Endothelial cell of umbilical vein (primary cell): ENCODE data around the gene TIMM10B. TPM values are rescaled to one million over a fixed set of nuclear protein-coding genes. Genes with fewer than 3 reads are reported as not detected.

Experiments
- BruUV-seq: library from RNA; stranded (reverse); fragments of 400-500 nt; replicated peaks from 2 replicates; lab custom pipeline; 2021; lab: Mats Ljungman, UMichigan
- CTCF ChIA-PET: fragments of 300-600, 350-600 bp; sonication (Branson Sonifier 250); formaldehyde crosslinking; loops from one replicate; lab custom pipeline; 2021; ENCODE audit warnings: antibody characterized with exemption, inconsistent platforms; lab: Charles Lee
- POLR2A ChIA-PET: fragments of 300-600, 350-600 bp; sonication (Branson Sonifier 250); formaldehyde crosslinking; loops from one replicate; lab custom pipeline; 2021; ENCODE audit warnings: antibody characterized with exemption, inconsistent platforms; lab: Charles Lee
- DNase-seq: peaks from one replicate; pipeline ENCODE4 v3.0.0-alpha.2; 2011; ENCODE audit warnings: low read depth, low spot score
- FAIRE-seq: peaks from 2 replicates; lab custom pipeline; 2011; peaks lifted over from hg19 to GRCh38; lab: Jason Lieb, UNC
- H2AFZ ChIP-seq: 2 replicates; pipeline ENCODE4 v1.6.0; 2012; ENCODE audit warnings: low read depth, low read length, control low read depth, inconsistent platforms
- H3K27ac ChIP-seq: 2 replicates; pipeline ENCODE4 v1.5.1; 2011; ENCODE audit warnings: low read depth, mild to moderate bottlenecking, control low read depth, low read length, moderate library complexity; ENCODE audit not compliant: insufficient read depth
- H3K27me3 ChIP-seq, 2 experiments: 2 replicates each; pipeline versions ENCODE4 v1.6.0 to v1.6.1; 2011; ENCODE audit warnings: low read length in 2 of 2, mixed read lengths in 1 of 2; ENCODE audit not compliant: control insufficient read depth in 2 of 2, insufficient read depth in 2 of 2
- H3K36me3 ChIP-seq, 2 experiments: 2 replicates in 1 of 2; 3 replicates in 1 of 2; pipeline ENCODE4 v1.5.1; 2011; ENCODE audit warnings: low read length in 2 of 2, mild to moderate bottlenecking in 1 of 2, moderate library complexity in 1 of 2; ENCODE audit not compliant: control insufficient read depth in 2 of 2, insufficient read depth in 2 of 2; ENCODE audit errors: extremely low read depth in 1 of 2
- H3K4me1 ChIP-seq: 3 replicates; pipeline ENCODE4 v1.5.1; 2011; ENCODE audit warnings: mild to moderate bottlenecking, low read length; ENCODE audit not compliant: control insufficient read depth, insufficient read depth; ENCODE audit errors: extremely low read depth
- H3K4me2 ChIP-seq: 2 replicates; pipeline ENCODE4 v1.6.1; 2011; ENCODE audit warnings: low read length, control low read depth, mixed read lengths; ENCODE audit not compliant: insufficient read depth
- H3K4me3 ChIP-seq, 3 experiments: fragments of 200-600 bp in 1 of 3; sonication (generic), shearing (Covaris generic) in 1 of 3; replicated peaks in 1 of 3; 2 replicates each; pipeline ENCODE4 v1.5.1; 2011 to 2016; ENCODE audit warnings: control low read depth in 3 of 3, low read length in 3 of 3, mild to moderate bottlenecking in 2 of 3, inconsistent platforms in 1 of 3, low read depth in 1 of 3, moderate library complexity in 1 of 3; ENCODE audit not compliant: insufficient read depth in 1 of 3
- H3K79me2 ChIP-seq: 2 replicates; pipeline ENCODE4 v1.6.0; 2012; ENCODE audit warnings: low read length, inconsistent platforms; ENCODE audit not compliant: control insufficient read depth, insufficient read depth
- H3K9ac ChIP-seq: replicated peaks from 2 replicates; pipeline ENCODE3; 2011; ENCODE audit warnings: low read length, control low read depth; ENCODE audit not compliant: insufficient read depth; ENCODE audit errors: extremely low read depth
- H3K9me1 ChIP-seq: replicated peaks from 3 replicates; pipeline ENCODE4 v1.6.0; 2011; ENCODE audit warnings: mild to moderate bottlenecking, low read length; ENCODE audit not compliant: control insufficient read depth, insufficient read depth; ENCODE audit errors: extremely low read depth
- H3K9me3 ChIP-seq: replicated peaks from 2 replicates; pipeline ENCODE4 v1.5.1; 2012; ENCODE audit warnings: low read length, inconsistent platforms; ENCODE audit not compliant: control insufficient read depth, insufficient read depth
- H4K20me1 ChIP-seq: replicated peaks from 2 replicates; pipeline ENCODE3; 2011; ENCODE audit warnings: mild to moderate bottlenecking, low read length; ENCODE audit not compliant: control insufficient read depth, insufficient read depth; ENCODE audit errors: extremely low read depth
- CTCF ChIP-seq, 2 donors: IDR thresholded peaks; 1 replicate in 1 of 2; 2 replicates in 1 of 2; pipeline ENCODE4 v1.5.1; 2011; ENCODE audit warnings: low read length in 2 of 2, mild to moderate bottlenecking in 2 of 2, moderate library complexity in 2 of 2, control low read depth in 1 of 2, inconsistent platforms in 1 of 2, low read depth in 1 of 2; ENCODE audit not compliant: insufficient read depth in 1 of 2; ENCODE audit errors: extremely low read depth in 1 of 2
- EZH2 ChIP-seq: IDR thresholded peaks from 2 replicates; pipeline ENCODE4 v1.6.1; 2012; ENCODE audit warnings: borderline replicate concordance, low read depth, mild to moderate bottlenecking, moderate library complexity, low read length, inconsistent platforms; ENCODE audit not compliant: severe bottlenecking
- FOS ChIP-seq: IDR thresholded peaks from 2 replicates; pipeline ENCODE4 v1.6.1; 2011; ENCODE audit warnings: mild to moderate bottlenecking, low read length, moderate library complexity, borderline replicate concordance; ENCODE audit not compliant: insufficient read depth
- GATA2 ChIP-seq: IDR thresholded peaks from 2 replicates; pipeline ENCODE4 v1.7.0; 2011; ENCODE audit warnings: low read depth, mild to moderate bottlenecking, moderate library complexity, mixed read lengths, low read length; ENCODE audit not compliant: insufficient read length, insufficient read depth
- JUN ChIP-seq: IDR thresholded peaks from 2 replicates; pipeline ENCODE4 v1.6.1; 2011; ENCODE audit warnings: borderline replicate concordance, low read depth; ENCODE audit not compliant: insufficient read length, insufficient read depth
- MAX ChIP-seq: IDR thresholded peaks from 2 replicates; pipeline ENCODE4 v1.6.1; 2011; ENCODE audit not compliant: insufficient read depth, insufficient read length
- POLR2A ChIP-seq: IDR thresholded peaks from 2 replicates; pipeline ENCODE4 v1.6.1; 2012; ENCODE audit warnings: low read depth, mild to moderate bottlenecking, control low read depth, low read length
- POLR2AphosphoS5 ChIP-seq: IDR thresholded peaks from 2 replicates; pipeline ENCODE4 v1.6.1; 2012; ENCODE audit warnings: low read depth, mild to moderate bottlenecking, control low read depth, low read length, moderate library complexity; ENCODE audit not compliant: insufficient read depth
- dilution Hi-C: fragments of 300-500 bp; cut with MboI; formaldehyde crosslinking; loops from one replicate; pipeline ENCODE4 v1.15.0; 2019; ENCODE audit warnings: low sequenced_read_pairs; ENCODE audit not compliant: extremely low pct_ligation_motif_present
- intact Hi-C: fragments of 100-400 bp; cut with micrococcal nuclease; formaldehyde crosslinking; loops from one replicate; pipeline ENCODE4 v1.10.0; 2022
- polyA plus RNA-seq, 4 experiments: library from polyadenylated mRNA; depleted of rRNA in 3 of 4; stranded (reverse) in 3 of 4; unstranded in 1 of 4; fragments of >200 nt; gene quantifications; 2 replicates each; pipeline versions ENCODE4 v1.2.1 to v1.2.3, GENCODE V29; 2011 to 2012; ENCODE audit warnings: missing spikeins in 1 of 4
- total RNA-seq: library from RNA; stranded (reverse); gene quantifications from 2 replicates; pipeline ENCODE4 v1.2.3, GENCODE V29; 2021

Gene TIMM10B
- total and polyA plus RNA-seq, 2 donors (not counting 3 experiments of a cell fraction or from before 2014, with no cell fraction given): 31.3 to 36.5 TPM

- Histone ChIP-seq H3K9me1 (no peaks in the 10 kb centered on the region), H3K9me3 (no peaks in the 10 kb centered on the region), H3K27me3 (no peaks in the 10 kb centered on the region), H3K4me1 (no peaks in the 10 kb centered on the region), H3K36me3 (no peaks in the 10 kb centered on the region), H3K9ac (no peak overlapping the region), H2AFZ (no peak overlapping the region), H3K4me3 (no peak overlapping the region), H3K4me2 (no peak overlapping the region), H3K79me2 (no peaks in the 10 kb centered on the region), H3K27ac (no peak overlapping the region), H4K20me1 (no peaks in the 10 kb centered on the region)
- FAIRE-seq (peak; percentile 48), DNase-seq (no peak)
- dilution Hi-C loops: no loop called here
- intact Hi-C loops: no loop called here
- BruUV-seq: no TSS peak
- ChIA-PET CTCF (no interaction called here), POLR2A (no interaction called here)
- TF ChIP-seq FOS (no peak), MAX (no peak), GATA2 (no peak), POLR2A (no peak), JUN (no peak), POLR2AphosphoS5 (no peak), CTCF (IDR thresholded peaks at IDR 0.05; ENCODE audit: extremely low read depth in 1 of 2, insufficient read depth in 1 of 2, low read depth in 1 of 2, low read length in 2 of 2) (no peak), EZH2 (no peak)
Observed at GRCh38 chr11:6516865-6517264, 35.6 kb downstream of the TIMM10B start.
